Measurements from ENCODE around the gene TNRC6A. TPM values are rescaled to one million over a fixed set of nuclear protein-coding genes. Genes with fewer than 3 reads are reported as not detected.
"Not testable (repeated sequence)": the region's sequence is repeated elsewhere in the genome, so short reads cannot be mapped to it uniquely, and the experiment has no call there.

TNRC6A gene
- 101 TPM for polyA plus RNA-seq (ENCODE audit: insufficient read length)
- long read RNA-seq, donor 1, partial matches to known transcripts: 12 of 14 reads
- long read RNA-seq, donor 1, other reads (novel, unspliced or antisense): 0 of 14 reads
- long read RNA-seq, donor 2, partial matches to known transcripts: 11 of 14 reads
- long read RNA-seq, donor 2, other reads (novel, unspliced or antisense): 0 of 14 reads
- long read RNA-seq, donor 3, partial matches to known transcripts: 5 of 8 reads
- long read RNA-seq, donor 3, other reads (novel, unspliced or antisense): 0 of 8 reads
- long read RNA-seq, donor 4: 0 reads
- long read RNA-seq, donor 5, partial matches to known transcripts: 5 of 8 reads
- long read RNA-seq, donor 5, other reads (novel, unspliced or antisense): 0 of 8 reads
- long read RNA-seq, donor 6, partial matches to known transcripts: 7 of 7 reads
- long read RNA-seq, donor 6, other reads (novel, unspliced or antisense): 0 of 7 reads
- long read RNA-seq, donor 7, partial matches to known transcripts: 26 of 33 reads
- long read RNA-seq, donor 7, other reads (novel, unspliced or antisense): 0 of 33 reads
- long read RNA-seq, donor 8, partial matches to known transcripts: 27 of 27 reads
- long read RNA-seq, donor 8, other reads (novel, unspliced or antisense): 0 of 27 reads

DNA sequence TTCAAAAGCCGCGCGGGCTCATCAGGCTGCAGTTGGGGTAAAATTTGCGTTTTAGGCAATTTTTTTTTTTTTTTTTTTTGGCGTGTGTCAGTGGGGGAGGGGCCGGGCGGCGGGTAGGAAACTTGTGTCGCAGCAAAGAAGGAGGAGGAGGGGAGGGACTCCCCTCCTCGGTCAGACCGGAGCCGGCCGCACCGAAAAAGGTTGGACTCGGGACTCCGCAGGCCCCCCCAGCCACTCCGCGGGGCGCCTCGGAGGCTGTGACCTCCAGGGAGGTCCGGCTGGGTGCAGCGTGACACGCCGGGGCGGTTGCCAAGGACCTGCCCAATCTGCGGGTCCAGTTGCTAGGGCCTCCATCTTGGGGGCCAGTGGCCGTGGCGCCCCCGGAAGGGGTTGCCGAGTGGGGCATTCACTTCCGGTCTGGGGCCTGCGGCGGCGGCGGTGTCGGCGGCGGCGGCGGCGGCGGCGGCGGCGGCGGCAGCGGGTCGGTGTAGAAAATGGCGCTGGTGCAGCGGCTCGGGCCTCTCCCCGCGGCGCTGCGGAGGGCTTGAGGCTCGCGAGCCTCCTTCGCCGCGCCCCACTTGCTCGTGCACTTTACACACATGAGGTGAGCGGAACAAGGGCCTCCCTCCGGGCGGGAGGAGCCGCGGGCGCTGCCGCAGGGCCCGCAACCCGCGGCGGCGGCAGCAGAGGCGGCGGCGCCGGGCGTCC lies at the start of gene TNRC6A:
Gene TNRC6A (plus strand): TSS at position 409 of the 708 bp plus-strand sequence. CDS start 191 bp downstream, at position 600.
- DNase-seq: peak; percentile 86

DNA sequence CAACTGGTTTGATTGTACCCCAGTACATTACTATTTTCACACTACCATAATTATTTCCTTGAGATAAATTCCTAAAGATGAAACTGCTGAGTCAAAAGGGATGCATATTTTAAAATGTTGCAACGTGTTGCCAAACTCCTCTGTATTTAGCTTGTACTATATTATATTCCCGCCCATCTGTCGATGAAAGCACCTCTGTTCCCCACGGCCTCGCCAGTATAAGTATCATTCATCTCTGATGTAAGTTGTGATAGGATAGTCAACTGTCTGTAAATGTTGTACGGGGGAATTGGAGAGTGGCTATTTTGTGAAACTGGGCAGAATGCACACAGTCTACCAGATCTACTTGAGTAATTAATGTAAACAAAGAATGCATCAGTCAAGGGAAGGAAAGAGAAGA lies 47.7 kb upstream of the TNRC6A start:
- DNase-seq: no peak

DNA sequence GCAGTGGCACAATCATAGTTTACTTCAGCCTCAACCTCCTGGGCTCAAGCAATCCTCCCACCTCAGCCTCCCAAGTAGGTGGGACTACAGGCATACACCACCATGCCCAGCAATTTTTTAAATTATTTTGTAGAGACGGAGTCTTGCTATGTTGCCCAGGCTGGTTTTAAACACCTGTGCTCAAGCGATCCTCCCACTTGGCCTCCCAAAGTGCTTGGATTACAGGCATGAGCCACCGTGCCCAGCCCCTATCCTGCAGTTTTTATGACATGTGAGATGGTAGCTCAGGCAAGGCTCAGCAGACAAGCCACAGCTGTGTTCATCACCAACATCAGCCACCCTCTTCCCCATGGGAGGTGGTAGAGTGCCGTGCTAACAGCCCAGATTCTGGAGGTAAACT lies 46.2 kb upstream of the TNRC6A start:
- no peak for DNase-seq

DNA sequence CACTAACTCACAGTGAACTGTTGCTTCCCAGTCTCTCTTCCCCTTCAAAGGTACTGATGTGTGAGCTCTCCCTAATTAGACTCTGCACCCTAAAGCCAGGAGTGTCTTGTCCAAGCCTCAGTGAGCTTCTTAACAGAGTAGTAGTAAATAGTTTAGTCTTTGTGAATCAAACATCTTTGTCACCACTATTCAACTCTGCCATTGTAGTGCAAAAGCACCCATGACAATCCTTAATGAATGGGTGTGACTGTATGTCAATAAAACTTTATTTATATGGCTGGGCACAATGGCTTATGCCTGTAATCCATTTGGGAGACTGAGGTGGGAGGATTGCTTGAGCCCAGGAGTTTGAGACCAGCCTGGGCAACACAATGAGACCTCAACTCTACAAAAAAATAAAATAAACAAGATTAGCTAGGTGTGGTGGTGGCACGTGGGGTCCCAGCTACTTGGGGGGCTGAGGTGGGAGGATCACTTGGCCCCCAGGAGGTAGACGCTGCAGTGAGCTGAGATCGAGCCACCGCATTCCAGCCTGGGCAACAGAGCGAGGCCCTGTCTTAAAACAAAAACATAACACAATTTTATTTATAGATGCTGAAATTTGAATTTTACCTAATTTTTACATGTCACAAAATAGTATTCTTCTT lies 45.5 kb upstream of the TNRC6A start:
- no peak for DNase-seq

DNA sequence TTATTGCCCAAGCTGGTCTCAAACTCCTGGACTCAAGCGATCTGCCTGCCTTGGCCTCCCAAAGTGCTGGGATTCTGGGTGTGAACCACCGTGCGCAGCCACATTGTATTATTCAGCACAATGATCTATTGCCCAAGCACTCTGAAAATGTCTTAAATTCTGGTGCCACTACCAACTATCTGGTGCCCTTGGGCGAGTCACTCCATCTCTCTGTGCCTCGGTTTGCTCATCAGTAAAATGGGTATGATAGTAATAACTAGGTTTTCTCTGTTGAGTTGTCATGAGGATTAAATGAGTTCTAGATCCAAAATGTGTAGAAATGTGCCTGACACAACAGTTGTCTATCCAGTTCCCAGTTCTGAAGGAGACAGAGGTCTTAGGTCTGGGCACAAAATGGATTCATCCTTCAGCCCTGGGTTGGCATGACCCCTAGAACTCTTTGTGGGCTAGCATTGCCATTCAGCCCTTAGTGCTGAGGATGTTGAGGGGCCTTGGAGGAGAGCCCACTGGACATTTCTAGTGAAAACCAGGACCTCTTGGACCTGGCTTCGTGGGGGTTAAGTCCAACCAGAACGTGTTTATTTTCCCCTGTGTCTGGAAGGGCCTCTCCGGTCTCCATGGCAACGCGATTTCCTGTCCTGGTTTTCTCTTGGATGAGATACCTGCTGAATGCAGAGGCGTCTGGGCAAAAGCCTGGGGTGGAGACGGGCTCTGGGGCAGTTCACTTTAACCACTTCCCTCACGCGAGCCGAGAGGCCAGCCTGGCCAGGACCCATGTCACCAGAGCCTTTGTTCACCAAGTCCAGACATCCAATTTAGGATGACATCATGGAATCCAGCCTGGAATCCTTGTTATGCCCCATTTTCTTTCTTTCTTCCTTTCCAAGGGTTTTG lies 43.7 kb upstream of the TNRC6A start:
- DNase-seq: peak; percentile 77

DNA sequence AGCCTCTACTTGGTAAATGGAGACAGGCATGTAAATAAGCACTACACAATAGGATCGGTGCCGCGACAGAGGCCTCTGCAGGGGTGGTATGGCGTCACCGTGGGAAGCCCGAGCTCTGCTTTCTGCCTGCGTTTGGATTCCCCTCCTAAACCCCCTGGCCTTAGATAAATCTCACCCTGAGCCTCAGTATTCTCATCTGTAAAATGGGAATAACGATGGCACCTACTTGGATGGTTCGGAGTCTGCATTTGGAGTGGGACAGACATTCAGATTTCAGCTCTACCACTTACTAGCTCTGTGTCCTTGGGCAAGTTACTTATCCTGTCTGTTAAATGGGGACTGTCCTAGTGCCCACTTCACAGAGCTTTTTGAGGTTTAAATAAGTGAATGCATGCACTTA lies 42.8 kb upstream of the TNRC6A start:
- DNase-seq: no peak

DNA sequence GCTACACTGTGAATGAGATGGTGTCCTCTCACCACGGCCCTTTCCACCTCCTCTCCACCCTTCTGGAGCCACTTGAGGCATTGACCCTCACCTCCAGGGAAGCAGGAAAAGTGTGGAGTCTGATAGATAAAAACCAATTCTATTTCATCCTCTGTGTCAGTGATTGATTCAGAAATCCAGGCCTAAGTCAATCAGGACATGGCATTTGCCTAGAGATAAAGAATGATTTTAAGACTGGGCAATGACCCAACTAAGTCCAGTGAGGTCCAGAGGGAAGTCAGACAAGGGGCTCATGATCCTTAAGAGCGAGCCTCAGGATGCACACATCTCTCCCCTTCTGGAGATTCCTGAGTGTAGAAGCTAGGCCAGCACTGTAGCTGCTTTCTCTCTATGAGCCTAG lies 41.1 kb upstream of the TNRC6A start:
- no peak for DNase-seq

DNA sequence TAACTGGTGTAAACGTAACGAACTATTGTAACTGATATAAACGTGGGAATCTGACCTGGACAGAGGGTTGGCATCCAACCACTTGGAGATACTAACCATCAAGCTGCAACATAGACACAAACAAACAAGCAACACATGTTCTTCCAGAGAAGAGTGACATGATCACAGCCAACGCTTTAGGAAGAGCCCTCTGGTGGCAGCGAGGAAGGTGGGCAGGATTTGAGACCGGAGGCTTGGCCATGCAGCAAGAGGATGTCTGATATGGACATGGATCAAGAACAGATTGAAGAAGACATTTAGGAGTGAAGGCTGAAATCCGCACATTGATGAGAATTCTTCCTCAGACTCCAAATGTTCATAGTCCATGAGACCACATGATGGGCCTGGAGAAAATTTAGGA lies 40.3 kb upstream of the TNRC6A start:
- DNase-seq: no peak

DNA sequence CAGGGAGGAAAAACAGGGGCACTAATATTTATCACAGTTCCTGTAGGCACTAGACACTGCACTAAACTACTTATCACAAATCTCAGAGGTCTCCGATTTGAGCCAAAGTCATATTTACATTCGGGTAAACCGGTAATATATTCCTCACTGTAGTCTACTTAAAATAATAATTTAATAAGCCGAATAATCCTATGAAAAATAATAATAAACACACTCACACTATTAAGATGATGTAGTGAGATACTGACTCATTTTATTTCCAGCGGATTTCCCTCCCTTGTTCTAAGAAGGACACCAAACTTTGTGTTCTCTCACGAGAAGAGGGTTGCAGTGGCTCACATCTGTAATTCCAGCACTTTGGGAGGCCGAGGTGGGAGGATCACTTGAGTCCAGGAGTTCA lies 36.6 kb upstream of the TNRC6A start:
- DNase-seq: no peak

DNA sequence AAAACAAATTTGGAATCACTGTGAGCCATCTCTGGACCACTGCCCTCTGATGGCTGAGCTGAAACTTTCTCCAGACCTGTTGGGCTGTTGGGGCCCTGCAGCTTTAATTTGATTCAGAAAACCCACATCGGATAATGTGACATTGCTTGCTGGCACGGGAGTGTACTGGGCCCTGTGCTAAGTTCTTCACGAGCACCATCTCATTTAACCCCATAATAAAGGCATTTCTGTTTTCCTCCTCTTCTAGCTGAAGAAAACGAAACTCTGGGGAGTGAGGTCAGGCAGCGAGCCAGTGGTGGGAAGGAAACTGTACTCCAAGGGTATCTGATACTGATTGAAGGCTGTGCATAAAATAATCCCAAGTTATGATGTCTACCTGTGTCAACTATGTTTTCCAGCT lies 34.5 kb upstream of the TNRC6A start:
- no peak for DNase-seq

DNA sequence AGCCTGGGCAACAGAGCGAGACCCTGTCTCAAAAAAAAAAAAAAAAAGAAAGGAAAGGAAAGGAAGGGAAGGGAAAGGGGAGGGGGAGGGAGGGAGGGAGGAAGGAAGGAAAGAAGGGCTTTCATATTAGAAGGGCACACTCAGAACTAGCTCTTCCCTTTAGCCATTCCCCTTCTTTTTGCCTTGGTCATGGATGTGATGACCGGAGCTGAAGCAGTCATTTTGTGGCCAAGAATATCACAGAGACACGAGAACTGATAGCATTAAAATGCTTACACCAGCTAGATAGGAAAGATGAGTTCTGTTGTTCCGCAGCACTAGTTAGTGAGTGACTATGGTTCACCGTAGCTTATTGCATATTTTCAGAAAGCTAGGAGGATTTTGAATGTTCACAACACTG lies 32.8 kb upstream of the TNRC6A start:
- DNase-seq: no peak

DNA sequence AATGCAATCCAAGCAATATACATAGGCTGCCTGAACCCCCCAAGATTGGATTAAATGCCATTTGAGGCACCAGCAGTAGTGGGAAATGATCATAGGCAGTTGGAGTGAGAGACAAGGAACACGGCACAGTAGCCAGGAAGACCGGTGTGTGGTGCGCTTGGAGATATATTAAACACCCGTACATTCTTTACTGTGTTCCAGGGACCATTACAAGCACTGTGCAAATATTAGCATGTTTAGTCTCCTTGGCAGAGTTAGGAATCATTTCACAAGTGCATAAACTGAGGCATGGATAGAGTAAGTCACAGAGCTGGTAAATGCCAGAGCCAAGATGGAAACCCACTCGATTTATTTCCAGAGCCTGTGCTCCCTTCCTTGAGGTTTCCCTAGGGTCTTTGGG lies 31.1 kb upstream of the TNRC6A start:
- DNase-seq: no peak

DNA sequence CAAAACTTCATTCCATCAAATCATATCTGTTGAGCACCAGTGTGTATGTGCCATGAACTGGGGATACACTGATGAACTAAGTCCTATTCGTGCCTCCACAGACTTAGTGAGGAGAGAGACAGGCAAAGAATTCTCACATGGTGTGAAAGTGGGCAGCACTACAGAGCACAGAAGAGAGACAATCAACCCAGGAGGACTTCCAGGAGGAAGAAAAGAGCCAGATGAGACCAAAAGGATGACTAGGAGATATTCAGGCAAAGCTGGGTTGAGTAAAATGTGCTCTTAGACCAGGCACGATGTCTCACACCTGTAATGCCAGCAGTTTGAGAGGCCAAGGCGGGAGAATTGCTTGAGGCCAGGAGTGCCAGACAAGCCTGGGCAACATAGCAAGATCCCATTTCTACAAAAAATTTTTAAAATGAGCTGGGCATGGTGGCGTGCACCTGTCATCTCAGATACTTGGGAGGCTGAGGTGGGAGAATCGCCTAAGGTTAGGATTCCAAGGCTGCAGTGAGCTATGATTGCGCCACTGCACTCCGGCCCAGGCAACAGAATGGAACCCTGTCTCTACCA lies 30.2 kb upstream of the TNRC6A start:
- DNase-seq: no peak

DNA sequence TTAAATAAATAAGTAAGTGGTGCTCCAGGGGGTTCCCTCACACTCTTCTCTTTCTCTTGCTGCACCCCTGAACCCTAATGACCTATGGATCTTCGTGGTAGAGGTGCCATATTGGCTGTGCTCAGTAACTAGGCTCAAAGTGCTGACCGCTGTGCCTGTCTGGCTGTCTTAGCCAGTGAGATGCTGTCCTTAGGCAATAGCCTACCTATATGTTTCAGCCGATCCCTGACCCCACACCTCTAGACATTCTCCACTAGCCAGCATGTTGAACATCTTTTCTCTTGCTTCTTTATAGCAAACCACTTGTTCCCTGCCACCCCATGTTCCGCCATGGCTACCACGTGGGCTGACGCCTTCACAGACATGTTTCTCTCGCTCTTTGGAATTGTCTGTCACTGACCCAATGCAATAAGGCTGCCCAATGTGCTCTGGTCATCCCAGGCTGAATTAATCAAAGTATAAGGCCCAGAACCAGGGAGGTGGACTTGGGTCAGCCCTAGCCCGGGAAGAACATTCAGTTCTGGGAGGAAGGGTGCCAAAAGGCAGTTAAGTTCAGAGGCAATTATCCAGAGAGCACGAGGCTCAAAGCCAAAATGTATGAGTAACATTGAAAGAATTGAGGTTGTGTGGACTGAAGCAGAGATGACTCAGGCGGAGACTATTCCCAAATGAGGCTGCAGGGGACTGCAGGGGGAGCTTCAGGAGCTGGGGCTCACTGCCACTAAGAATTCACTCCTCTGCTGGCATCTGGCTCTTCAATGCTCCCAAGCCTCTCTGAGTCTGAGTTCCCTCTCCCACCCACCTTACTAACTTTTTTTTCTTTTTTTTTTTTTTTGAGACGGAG lies 28.7 kb upstream of the TNRC6A start:
- no peak for DNase-seq

DNA sequence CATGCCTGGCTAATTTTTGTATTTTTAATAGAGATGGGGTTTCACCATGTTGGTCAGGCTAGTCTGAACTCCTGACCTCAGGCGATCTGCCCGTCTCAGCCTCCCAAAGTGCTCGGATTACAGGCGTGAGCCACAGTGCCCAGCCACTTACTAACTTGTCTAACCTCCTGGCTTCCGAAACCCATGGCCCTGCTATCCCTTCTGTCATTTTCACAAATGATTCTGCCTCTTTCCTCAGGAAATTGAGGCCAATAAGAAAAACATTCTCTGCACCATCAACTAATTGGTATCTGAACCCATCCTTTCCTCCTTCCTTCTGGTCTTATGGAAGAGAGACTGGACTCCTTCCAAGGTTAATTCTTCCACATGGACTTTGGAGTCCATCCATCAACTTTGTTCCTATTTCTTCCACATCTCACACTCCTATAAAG lies 27.9 kb upstream of the TNRC6A start:
- DNase-seq: no peak

DNA sequence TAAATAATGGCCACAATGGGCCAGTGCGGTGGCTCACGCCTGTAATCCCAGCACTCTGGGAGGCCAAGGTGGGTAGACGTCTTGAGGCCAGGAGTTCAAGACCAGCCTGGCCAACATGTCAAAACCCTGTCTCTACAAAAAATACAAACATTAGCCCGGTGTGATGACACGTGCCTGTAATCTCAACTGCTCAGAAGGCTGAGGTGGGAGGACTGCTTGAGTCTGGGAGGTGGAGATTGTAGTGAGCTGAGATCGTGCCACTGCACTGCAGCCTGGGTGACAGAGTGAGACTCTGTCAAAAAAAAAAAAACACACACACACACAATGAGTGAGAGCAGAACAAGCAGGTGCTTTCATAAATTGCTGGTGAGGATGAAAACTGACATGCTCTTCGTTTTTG lies 21.7 kb upstream of the TNRC6A start:
- DNase-seq: not testable (repeated sequence)

DNA sequence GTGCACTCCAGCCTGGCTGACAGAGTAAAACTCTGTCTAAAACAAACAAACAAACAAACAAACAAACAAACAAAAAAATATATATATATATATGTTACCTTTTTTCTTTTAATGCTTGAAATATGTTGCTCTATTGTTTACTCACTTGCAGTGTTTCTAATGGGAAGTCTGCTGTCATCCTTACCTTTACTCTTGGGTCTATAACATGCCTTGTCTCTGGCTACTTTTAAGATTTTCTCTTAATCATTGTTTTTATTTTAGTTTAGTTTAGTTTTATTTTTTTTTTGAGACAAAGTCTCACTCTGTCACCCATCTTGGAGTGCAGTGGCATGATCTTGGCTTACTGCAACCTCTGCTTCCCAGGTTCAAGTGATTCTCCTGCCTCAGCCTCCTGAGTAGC lies 16.1 kb upstream of the TNRC6A start:
- DNase-seq: no peak

DNA sequence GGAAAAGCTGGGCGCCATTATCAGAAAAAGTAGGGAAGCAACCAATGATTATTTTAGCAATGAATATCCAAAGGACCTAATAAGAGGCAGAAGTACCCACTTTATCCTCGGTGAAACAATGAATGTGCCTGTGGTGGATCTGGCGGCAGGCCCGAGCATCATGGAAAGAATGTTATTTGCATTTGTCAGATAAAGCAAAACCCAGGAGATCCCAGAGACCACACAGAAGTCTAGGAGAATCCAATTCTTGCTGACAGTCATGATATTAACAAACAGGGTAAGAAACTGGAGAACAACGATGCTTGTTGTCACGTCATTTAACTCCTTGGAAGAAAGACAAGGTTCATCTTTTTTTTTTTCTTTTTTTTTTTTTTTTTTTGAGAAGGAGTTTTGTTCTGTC lies 12.0 kb upstream of the TNRC6A start:
- DNase-seq: no peak

DNA sequence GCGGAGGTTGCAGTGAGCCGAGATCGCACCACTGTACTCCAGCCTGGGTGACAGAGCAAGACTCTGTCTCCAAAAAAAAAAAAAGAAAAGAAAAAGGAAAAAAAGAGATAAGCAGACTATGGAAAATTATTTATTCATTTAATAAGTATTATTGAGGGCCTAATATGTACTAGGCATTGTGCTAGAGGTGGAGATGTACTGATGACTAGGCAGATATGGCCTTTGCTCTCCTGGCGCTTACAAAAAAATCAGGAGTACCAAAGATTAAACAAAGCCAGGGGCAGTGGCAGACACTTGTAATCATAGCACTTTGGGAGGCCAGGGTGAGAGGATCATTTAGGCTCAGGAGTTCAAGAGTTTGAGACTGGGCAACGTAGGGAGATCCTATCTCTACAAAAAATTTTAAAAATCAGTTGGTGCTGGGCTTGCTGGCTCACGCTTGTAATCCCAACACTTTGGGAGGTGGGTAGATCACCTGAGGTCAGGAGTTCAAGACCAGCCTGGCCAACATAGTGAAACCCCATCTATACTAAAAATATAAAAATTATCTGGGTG lies 10.4 kb upstream of the TNRC6A start:
- no peak for DNase-seq

DNA sequence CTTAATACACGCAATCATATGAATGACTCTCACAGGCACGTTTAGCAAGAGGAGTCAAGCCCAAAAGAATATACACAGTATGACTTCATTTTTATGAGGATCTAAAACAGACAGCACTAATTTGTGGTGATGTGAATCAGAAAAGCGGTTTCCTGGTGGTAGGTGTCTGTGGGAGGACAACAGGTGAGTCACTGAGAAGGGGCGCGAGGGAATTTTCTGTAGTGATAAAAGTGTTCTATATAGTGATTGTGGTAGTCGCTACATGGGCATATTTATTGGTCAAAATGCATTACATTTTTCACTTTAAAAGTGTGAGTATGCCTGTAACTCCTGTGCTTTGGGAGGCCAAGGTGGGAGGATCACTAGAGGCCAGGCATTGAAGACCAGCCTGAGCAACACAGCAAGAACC lies 7.6 kb upstream of the TNRC6A start:
- DNase-seq: no peak
